WTC11 (cell line): ENCODE measurements around the gene PUDP.
"Not testable (repeated sequence)": the region's sequence is repeated elsewhere in the genome, so short reads cannot be mapped to it uniquely, and the experiment has no call there.

Experiments used
- ATF2 ChIP-seq: sonication (generic); formaldehyde crosslinking; IDR thresholded peaks from 2 replicates; pipeline ENCODE4 v1.8.1; 2022; ENCODE audit warnings: low read depth, missing genetic modification reagents, borderline replicate concordance
- GABPB1 ChIP-seq: sonication (generic); formaldehyde crosslinking; IDR thresholded peaks from 2 replicates; pipeline ENCODE4 v1.8.1; 2023; ENCODE audit warnings: mild to moderate bottlenecking, missing genetic modification reagents
- RELA ChIP-seq: sonication (generic); formaldehyde crosslinking; IDR thresholded peaks from 2 replicates; pipeline ENCODE4 v1.8.1; 2022; ENCODE audit warnings: missing genetic modification reagents, mild to moderate bottlenecking, borderline replicate concordance
- TF ChIP-seq, protein P1 (sequence below): sonication (generic); formaldehyde crosslinking; IDR thresholded peaks from 2 replicates; pipeline ENCODE4 v1.8.0; 2022; ENCODE audit warnings: mild to moderate bottlenecking, missing genetic modification reagents
- TF ChIP-seq, protein P2 (sequence below): sonication (generic); formaldehyde crosslinking; IDR thresholded peaks from 2 replicates; pipeline ENCODE4 v1.8.0; 2023; ENCODE audit warnings: mild to moderate bottlenecking, missing genetic modification reagents

DNA sequence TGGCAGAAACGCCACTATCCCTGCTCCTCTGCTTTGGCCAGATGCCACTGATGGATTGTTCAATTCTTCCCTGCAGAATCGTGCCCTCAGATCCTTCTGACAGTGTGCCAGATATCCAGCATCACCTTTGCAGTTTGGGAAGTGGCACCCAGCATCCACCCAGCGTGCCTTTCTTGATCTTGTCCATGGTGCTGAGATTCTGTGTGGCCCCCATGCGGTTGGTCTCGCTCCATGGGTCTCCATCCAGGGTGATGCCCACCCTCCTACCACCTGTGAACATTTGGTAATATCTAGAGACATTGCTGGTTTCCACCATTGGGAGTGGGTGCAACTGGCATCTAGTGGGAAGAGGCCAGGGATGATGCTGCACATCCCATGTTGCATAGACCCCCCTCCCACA lies 121.6 kb downstream of the PUDP start:
- TF ChIP-seq, protein P1, sequence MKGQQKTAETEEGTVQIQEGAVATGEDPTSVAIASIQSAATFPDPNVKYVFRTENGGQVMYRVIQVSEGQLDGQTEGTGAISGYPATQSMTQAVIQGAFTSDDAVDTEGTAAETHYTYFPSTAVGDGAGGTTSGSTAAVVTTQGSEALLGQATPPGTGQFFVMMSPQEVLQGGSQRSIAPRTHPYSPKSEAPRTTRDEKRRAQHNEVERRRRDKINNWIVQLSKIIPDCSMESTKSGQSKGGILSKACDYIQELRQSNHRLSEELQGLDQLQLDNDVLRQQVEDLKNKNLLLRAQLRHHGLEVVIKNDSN = not testable (repeated sequence)
- TF ChIP-seq GABPB1 (CRISPR knock-in tag); ATF2 (CRISPR knock-in tag); RELA: not testable (repeated sequence)
- TF ChIP-seq, protein P2, sequence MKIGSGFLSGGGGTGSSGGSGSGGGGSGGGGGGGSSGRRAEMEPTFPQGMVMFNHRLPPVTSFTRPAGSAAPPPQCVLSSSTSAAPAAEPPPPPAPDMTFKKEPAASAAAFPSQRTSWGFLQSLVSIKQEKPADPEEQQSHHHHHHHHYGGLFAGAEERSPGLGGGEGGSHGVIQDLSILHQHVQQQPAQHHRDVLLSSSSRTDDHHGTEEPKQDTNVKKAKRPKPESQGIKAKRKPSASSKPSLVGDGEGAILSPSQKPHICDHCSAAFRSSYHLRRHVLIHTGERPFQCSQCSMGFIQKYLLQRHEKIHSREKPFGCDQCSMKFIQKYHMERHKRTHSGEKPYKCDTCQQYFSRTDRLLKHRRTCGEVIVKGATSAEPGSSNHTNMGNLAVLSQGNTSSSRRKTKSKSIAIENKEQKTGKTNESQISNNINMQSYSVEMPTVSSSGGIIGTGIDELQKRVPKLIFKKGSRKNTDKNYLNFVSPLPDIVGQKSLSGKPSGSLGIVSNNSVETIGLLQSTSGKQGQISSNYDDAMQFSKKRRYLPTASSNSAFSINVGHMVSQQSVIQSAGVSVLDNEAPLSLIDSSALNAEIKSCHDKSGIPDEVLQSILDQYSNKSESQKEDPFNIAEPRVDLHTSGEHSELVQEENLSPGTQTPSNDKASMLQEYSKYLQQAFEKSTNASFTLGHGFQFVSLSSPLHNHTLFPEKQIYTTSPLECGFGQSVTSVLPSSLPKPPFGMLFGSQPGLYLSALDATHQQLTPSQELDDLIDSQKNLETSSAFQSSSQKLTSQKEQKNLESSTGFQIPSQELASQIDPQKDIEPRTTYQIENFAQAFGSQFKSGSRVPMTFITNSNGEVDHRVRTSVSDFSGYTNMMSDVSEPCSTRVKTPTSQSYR (CRISPR knock-in tag) = not testable (repeated sequence)
